Naive B cell (primary cell): ENCODE measurements around the gene BUB1. TPM values are rescaled to one million over a fixed set of nuclear protein-coding genes. Genes with fewer than 3 reads are reported as not detected.
A peak's percentile ranks its signal among the peaks of the same experiment; 100 is the strongest.
"Not testable (repeated sequence)": the region's sequence is repeated elsewhere in the genome, so short reads cannot be mapped to it uniquely, and the experiment has no call there.

ENCODE experiments used
- ATAC-seq, 2 donors: fragments of 150-1000 bp; cut with Tn5 transposase; 2 replicates each; pipeline ENCODE4 v1.10.0; 2021; ENCODE audit warnings: low read depth in 2 of 2, mild to moderate bottlenecking in 2 of 2, moderate library complexity in 2 of 2
- DNase-seq: peaks from one replicate; pipeline ENCODE4 v3.0.0; 2022
- H3K27ac Mint-ChIP-seq, 6 donors: one replicate each; pipeline ENCODE4 v1.8.0; 2020 to 2022; ENCODE audit warnings: mild to moderate bottlenecking in 6 of 6, mixed read lengths in 6 of 6, moderate library complexity in 5 of 6, inconsistent platforms in 2 of 6
- H3K27me3 Mint-ChIP-seq, 3 donors: one replicate each; pipeline ENCODE4 v1.8.0; 2021 to 2022; ENCODE audit warnings: mixed read lengths in 3 of 3, mild to moderate bottlenecking in 1 of 3
- H3K36me3 Mint-ChIP-seq, 2 donors: one replicate each; pipeline ENCODE4 v1.8.0; 2020 to 2022; ENCODE audit warnings: mixed read lengths in 2 of 2, inconsistent platforms in 1 of 2, mild to moderate bottlenecking in 1 of 2
- H3K4me1 Mint-ChIP-seq, 3 donors: one replicate each; pipeline ENCODE4 v1.8.0; 2020 to 2022; ENCODE audit warnings: mixed read lengths in 3 of 3, inconsistent platforms in 1 of 3, mild to moderate bottlenecking in 1 of 3, moderate library complexity in 1 of 3
- H3K4me3 Mint-ChIP-seq, 8 donors: one replicate each; pipeline ENCODE4 v1.8.0; 2020 to 2022; ENCODE audit warnings: mild to moderate bottlenecking in 8 of 8, mixed read lengths in 8 of 8, moderate library complexity in 8 of 8, inconsistent platforms in 2 of 8
- H3K9me3 Mint-ChIP-seq, 7 donors: one replicate each; pipeline ENCODE4 v1.8.0; 2020 to 2022; ENCODE audit warnings: mixed read lengths in 7 of 7, mild to moderate bottlenecking in 5 of 7, inconsistent platforms in 2 of 7, moderate library complexity in 1 of 7
- polyA plus RNA-seq, 6 donors: library from polyadenylated mRNA; unstranded; fragments of 300-500 nt; fragmentation: Illumina TruSeq; gene quantifications; one replicate each; pipeline ENCODE4 v1.2.3, GENCODE V29; 2021; ENCODE audit warnings: low read depth in 6 of 6

Gene BUB1
- polyA plus RNA-seq, 6 donors from 2014 or later, result 0.63 to 1.8 (median 0.97) TPM; not detected in 1

DNA sequence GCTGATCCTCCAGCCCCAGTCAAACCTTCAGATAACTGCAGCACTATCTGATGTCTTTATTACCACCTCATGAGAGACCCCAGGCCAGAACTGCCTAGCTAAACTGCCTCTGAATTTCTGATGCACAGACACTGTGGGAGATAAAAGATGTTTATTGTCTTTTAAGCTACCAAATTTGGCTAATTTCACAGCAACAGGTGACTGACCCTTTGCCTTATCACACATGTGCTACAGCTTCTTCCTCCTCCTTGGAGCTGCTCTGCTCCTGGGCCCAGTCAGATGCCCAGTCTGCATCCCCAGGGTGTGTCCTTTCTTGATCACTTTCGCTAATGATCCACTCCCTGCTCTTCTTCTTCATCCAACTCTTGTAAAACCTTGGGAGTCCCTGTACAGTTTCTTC lies 34.9 kb upstream of the BUB1 start:
- ATAC-seq (no peak), DNase-seq (no peak)
- H3K27me3 Mint-ChIP-seq, result peaks cover 49 to 69% (median 59%) of the 10 kb centered on the region in 3 donors
- H3K4me3 Mint-ChIP-seq, result no peak overlapping the region
- H3K9me3 Mint-ChIP-seq, result no peaks in the 10 kb centered on the region
- H3K27ac Mint-ChIP-seq, result no peak overlapping the region
- H3K4me1 Mint-ChIP-seq, result no peaks in the 10 kb centered on the region
- H3K36me3 Mint-ChIP-seq, result no peaks in the 10 kb centered on the region

DNA sequence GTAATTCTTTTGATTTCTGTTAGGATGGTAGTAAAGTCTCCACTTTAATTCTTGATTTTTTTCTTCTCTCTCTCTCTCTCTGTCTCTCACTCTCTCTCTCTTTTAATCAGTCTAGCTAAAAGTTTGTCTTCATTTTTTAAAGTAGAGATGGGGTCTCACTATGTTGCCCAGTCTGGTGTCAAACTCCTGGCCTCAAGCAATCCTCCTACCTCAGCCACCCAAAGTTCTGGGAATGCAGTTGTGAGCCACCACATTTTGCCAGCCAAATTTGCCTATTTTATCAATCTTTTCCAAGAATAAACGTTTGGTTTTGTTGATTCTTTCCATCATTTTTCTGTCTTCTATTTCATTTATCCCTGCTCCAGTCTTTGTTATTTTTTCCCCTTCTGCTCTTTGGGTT lies 30.6 kb upstream of the BUB1 start:
- DNase-seq (no peak), ATAC-seq (no peak)
- no peak overlapping the region for H3K4me3 Mint-ChIP-seq
- no peaks in the 10 kb centered on the region for H3K9me3 Mint-ChIP-seq
- H3K27me3 Mint-ChIP-seq, result peaks cover 27 to 42% (median 39%) of the 10 kb centered on the region in 3 donors
- H3K36me3 Mint-ChIP-seq, result no peaks in the 10 kb centered on the region
- H3K27ac Mint-ChIP-seq, result peak overlapping the region in 1 of 6 donors; percentile 50
- no peaks in the 10 kb centered on the region for H3K4me1 Mint-ChIP-seq

DNA sequence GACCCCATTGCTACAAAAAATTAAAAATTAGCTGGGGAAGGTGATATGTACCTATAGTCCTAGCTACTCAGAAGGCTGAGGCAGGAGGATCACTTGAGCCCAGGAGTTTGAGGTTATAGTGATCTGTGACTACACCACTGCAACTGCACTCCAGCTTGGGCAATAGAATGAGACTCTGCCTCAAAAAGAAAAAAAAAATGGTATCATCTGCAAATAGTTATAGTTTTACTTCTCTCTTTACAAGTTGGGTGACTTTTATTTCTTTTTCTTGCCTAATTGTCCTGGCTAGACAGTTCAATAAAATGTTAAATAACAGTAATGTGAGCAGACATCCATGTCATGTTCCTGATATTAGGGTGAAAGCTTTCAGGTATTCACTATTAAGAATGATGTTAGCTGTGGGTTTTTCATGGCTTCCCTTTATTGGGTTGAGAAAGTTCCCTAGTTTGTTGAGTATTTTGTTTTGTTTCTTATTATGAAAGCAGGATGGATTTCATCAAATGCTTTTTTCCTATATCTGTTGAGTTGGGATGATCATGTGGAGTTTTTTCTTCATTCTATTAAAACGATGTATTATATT lies 29.6 kb upstream of the BUB1 start:
- ATAC-seq, result no peak
- H3K27ac Mint-ChIP-seq, result no peak overlapping the region

DNA sequence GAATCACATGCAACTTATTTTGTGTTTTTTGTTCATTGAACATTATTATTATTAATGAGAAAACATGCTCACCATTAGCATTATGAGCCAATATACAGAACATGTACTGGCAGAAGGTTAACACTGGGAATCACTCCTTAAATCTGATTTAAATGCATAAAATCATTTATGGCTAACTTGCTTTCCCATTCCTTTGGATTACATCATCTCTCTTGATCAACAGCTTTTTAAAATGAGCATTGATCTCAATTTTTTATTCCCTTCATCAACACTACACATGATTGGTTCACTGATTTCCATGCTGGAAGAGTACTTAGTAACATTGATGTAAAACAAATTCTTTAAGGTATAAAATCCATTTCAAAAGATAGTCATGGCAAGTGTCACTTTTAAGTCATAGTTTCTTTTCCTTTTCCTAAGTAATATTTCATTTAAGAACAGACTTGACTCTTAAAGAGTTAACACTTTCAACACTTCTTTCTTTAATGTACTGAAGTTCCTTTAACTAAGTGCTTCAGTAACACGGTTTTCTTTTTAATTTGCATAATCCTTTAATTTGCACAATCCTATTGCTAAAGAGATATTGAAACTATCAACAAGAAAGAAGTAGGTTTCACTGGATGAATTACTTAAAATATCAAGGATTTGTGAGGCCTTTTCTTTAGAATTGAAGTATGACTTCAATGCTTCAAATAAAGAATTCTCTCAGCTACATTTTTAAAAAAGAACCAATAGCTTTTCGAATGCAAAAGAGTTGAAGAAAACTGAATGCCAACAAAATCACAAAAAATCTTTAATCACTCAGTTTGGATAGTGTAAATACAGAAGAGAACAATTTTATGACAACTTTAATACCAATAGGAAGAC lies 24.9 kb upstream of the BUB1 start:
- H3K27me3 Mint-ChIP-seq, result peaks cover 2 to 6% (median 2%) of the 10 kb centered on the region in 3 donors
- H3K36me3 Mint-ChIP-seq, result no peaks in the 10 kb centered on the region
- peaks cover 0 to 4% (median 0%) of the 10 kb centered on the region in 3 donors for H3K4me1 Mint-ChIP-seq
- no peak overlapping the region for H3K27ac Mint-ChIP-seq
- H3K9me3 Mint-ChIP-seq, result no peaks in the 10 kb centered on the region
- ATAC-seq (no peak), DNase-seq (no peak)
- no peak overlapping the region for H3K4me3 Mint-ChIP-seq

More for the DNA sequence above, 29.6 kb upstream of the BUB1 start:
- no peaks in the 10 kb centered on the region for H3K4me1 Mint-ChIP-seq
- H3K9me3 Mint-ChIP-seq, result no peaks in the 10 kb centered on the region
- DNase-seq, result no peak
- no peak overlapping the region for H3K4me3 Mint-ChIP-seq
- H3K27me3 Mint-ChIP-seq, result peaks cover 23 to 32% (median 31%) of the 10 kb centered on the region in 3 donors
- H3K36me3 Mint-ChIP-seq, result no peaks in the 10 kb centered on the region

DNA sequence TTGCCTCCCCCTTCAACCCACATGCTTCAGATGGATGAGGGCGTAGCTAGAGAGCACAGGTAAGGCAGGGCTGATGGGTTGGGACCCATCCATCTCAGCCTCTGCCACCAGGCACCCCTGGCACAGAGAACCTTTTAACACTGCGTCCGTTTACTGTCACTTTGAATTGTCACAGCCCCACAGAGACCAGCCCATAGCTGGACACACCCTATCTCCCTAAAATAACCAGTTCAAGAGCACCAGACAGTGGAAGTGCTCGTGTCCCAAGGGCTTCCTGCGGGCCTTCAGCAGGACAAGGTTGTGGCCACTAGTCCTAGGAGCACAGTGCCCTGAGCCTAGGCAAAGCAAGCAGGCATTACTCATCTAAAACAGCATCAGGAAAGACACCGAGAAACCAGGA lies 20.4 kb upstream of the BUB1 start:
- H3K9me3 Mint-ChIP-seq, H3K36me3 Mint-ChIP-seq, ATAC-seq, H3K4me3 Mint-ChIP-seq, DNase-seq, H3K27ac Mint-ChIP-seq: not testable (repeated sequence)
- Mint-ChIP-seq H3K4me1 (peaks cover 6 to 17% (median 11%) of the 10 kb centered on the region in 3 donors), H3K27me3 (peaks cover 0 to 10% (median 5%) of the 10 kb centered on the region in 3 donors)

DNA sequence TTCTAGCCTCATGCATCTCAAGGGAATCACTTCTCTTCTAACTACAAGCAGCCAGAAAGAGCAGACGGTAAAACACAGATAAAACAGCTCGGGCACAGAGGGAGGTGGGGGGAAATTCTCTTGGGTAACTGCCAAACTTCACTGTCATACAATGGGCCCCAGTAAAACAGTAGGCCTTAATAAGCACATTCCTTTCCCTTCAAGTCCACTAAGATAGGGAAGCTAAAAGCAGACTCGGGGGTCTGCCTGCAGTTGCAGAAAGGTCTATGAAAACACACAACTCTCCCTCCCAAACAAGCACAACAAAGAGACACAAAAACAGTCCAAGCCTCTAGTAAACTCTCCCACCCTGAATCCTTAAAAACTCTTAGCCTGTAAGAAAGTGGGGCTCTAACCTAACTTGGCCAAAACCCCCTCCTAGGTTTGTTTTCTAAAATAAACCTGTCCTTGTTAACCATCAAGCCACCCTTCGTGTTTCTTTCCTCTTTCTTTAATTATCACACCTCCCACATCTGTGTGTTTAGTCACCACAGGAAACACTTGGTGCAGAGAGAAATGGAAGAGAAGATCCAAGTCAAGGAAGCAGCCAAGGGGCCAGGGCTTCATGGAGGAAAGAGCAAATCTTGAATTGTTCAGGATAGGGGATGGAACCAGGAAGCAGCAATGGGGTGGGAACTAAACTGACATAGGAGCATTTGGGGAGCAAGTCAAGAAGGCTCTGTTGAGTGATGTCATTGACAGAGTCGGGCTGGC lies 17.5 kb upstream of the BUB1 start:
- peaks cover 14 to 23% (median 18%) of the 10 kb centered on the region in 3 donors for H3K27me3 Mint-ChIP-seq
- not testable (repeated sequence) for DNase-seq, H3K9me3 Mint-ChIP-seq, H3K36me3 Mint-ChIP-seq, ATAC-seq, H3K4me3 Mint-ChIP-seq, H3K27ac Mint-ChIP-seq
- H3K4me1 Mint-ChIP-seq, result peaks cover 6 to 17% (median 11%) of the 10 kb centered on the region in 3 donors

DNA sequence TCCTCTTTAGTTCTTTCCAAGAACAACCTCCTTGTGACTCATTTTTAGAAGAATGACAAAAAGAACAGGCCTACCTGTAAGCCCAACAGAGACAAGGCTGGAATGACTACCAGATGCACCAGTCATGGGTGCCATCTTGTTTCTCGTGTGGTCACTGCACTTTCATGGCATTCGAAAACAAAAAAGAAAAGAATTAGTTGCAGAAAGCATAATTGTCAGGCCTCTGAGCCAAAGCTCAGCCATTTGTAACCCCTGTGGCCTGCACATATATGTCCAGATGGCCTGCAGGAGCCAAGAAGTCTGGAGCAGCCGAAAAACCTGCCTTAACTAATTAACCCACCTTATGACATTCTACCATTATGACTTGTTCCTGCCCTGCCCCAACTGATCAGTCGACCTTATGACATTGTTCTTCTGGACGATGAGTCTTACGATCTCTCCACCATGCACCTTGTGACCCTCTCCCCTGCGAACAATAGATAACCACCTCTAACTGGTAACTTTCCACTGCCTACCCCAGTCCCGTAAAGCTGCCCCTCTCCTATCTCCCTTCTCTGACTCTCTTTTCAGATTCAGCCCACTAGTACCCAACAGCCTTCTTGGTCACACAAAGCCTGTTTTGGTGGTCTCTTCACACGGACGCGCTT lies 13.9 kb upstream of the BUB1 start:
- Mint-ChIP-seq H3K4me3 (no peak overlapping the region), H3K36me3 (peaks cover 0 to 23% of the 10 kb centered on the region in 2 donors), H3K9me3 (peaks cover 2 to 21% (median 10%) of the 10 kb centered on the region in 7 donors), H3K27me3 (peaks cover 22 to 32% (median 29%) of the 10 kb centered on the region in 3 donors), H3K27ac (no peak overlapping the region), H3K4me1 (peaks cover 6 to 17% (median 7%) of the 10 kb centered on the region in 3 donors)
- DNase-seq (no peak), ATAC-seq (no peak)

DNA sequence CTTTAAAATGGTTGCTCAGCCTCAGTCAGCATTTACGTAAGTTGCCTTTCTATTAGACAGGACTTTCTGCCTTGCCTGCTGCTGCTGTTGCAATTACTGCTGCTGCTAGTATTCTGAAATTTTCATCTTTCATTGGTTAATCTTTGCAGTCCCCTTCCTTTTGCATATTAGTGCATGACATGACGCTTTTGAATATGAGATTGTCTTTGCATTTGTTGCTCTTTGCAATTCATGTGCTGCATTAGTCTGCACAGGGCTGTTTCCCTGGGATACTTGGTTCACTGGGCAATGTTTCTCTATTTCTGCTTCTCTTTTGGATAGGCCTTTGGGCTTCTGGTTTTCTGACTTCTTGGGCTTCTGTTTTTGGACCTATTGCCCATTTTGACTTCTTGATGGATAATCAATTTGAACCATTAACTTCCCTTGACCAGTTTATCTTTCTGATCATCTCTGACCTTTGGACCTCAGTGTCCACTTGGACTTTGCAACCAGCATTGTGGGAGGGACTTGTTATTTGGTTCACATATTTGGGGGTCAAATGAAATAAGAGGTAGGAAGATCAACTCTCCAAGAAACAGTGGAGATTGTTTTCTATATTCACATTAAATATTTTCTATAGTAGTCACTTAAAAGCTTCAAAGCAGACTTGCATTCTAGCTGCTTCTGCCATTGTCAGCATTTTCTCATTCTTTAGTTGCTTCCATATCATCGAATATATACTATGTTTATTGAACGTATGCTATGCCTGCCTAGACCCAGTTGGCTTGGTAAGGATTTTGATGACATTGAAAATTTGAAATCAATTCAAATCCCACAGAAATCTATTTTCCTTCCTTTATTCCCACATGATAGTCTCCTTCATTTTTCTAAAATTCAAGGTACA lies 12.5 kb upstream of the BUB1 start:
- peaks cover 0 to 23% of the 10 kb centered on the region in 2 donors for H3K36me3 Mint-ChIP-seq
- H3K27me3 Mint-ChIP-seq, result peaks cover 28 to 33% (median 32%) of the 10 kb centered on the region in 3 donors
- H3K4me3 Mint-ChIP-seq, result no peak overlapping the region
- H3K9me3 Mint-ChIP-seq, result peaks cover 2 to 28% (median 10%) of the 10 kb centered on the region in 7 donors
- peaks cover 5 to 14% (median 7%) of the 10 kb centered on the region in 3 donors for H3K4me1 Mint-ChIP-seq
- no peak for ATAC-seq
- H3K27ac Mint-ChIP-seq, result peak overlapping the region in 1 of 6 donors; percentile 73
- no peak for DNase-seq

DNA sequence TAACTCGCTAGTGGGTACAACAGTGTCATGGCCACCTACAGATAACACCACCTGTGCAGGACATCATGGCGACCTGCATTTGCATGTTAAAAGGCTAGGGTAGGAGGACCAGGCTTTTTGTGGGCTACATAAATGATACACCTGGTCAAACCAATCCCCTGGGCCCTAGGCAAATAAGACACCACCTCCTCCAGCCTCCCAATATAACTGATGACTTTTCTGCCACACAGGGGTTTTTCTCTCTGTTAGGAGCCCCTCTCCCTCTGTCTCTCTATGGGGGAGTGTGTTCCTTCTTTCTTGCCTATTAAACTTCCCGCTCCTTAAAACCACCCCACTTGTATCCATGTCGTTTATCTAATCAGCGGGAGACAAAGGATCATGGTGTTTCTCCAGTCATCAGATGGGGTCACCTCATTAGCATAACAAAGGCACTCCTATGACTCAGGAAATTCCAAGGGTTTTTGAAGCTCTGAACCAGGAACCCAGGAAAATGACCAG lies 10.8 kb upstream of the BUB1 start:
- Mint-ChIP-seq H3K9me3 (peaks cover 2 to 28% (median 11%) of the 10 kb centered on the region in 7 donors), H3K27me3 (peaks cover 28 to 32% (median 30%) of the 10 kb centered on the region in 3 donors), H3K4me3 (no peak overlapping the region), H3K36me3 (peaks cover 0 to 23% of the 10 kb centered on the region in 2 donors), H3K4me1 (no peaks in the 10 kb centered on the region), H3K27ac (no peak overlapping the region)
- ATAC-seq (no peak), DNase-seq (no peak)

DNA sequence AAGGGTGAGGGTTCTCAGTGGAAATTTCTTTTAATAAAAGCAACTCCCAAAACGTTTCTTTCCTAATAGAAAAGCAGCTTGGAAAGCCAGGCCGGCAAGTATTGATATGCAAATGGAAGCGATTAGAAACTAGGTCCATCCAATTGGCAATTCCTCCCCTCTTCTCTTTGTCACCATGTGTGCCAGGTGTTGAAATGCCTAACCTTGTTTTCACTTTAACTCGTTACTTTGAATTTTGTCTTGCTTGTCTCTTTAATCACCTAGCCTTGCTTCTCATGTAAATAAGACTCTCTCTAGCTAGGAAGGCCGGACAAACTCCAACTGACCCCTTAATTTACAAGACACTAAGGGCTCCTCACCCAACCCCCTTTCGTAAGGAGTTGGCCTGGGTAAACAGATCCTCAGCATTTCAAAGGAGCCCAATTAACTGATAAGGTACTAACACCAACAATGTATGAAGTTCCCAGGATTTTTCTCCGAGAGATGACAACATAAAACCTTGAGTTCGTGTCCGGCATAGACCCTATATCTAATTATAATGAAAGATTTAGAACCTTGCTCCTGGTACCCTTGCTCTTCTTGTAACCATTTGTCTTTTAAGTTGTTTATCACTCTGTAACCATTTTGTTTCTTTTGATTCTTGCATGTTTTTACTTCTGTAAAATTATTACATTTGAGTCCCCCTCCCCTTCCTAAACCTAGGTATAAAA lies 10.1 kb upstream of the BUB1 start:
- Mint-ChIP-seq H3K27me3 (peaks cover 25 to 32% (median 30%) of the 10 kb centered on the region in 3 donors), H3K36me3 (peaks cover 0 to 23% of the 10 kb centered on the region in 2 donors), H3K9me3 (peaks cover 2 to 28% (median 11%) of the 10 kb centered on the region in 7 donors)
- ATAC-seq, H3K4me1 Mint-ChIP-seq, H3K27ac Mint-ChIP-seq, H3K4me3 Mint-ChIP-seq, DNase-seq: not testable (repeated sequence)

DNA sequence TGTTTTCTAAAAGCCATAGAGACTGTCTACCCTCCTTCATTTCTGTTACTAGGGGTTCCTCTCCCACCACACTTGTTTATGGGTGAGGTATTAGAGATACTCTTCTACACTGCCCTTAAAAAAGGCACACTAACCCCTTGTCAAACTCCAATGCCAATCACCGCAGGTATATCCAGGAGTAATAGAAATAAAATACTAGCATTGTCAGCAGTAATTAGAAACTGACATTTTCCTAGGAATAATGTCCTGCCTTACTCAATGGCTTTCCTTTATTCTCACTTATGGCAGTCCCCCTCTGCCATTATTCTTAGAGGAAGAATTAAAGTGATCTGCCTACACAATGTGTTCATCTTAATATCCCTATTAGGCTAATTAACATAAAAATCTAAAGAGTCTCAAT lies 5.0 kb upstream of the BUB1 start:
- DNase-seq, result no peak
- H3K4me3 Mint-ChIP-seq, result peak overlapping the region in 1 of 8 donors; percentile 39
- peaks cover 11 to 17% (median 16%) of the 10 kb centered on the region in 3 donors for H3K4me1 Mint-ChIP-seq
- H3K36me3 Mint-ChIP-seq, result peaks cover 0 to 4% of the 10 kb centered on the region in 2 donors
- H3K27me3 Mint-ChIP-seq, result peaks cover 0 to 11% (median 7%) of the 10 kb centered on the region in 3 donors
- H3K27ac Mint-ChIP-seq, result no peak overlapping the region
- H3K9me3 Mint-ChIP-seq, result peaks cover 0 to 17% (median 4%) of the 10 kb centered on the region in 7 donors
- ATAC-seq, result no peak
